T-cell (primary cell): ENCODE data around the gene HAP1. TPM values are rescaled to one million over a fixed set of nuclear protein-coding genes. Genes with fewer than 3 reads are reported as not detected.

Experiments
- ATAC-seq, 4 experiments: fragments of 200-7000 bp in 3 of 4; fragments of 150-1000 bp in 1 of 4; cut with Tn5 transposase; replicated peaks in 1 of 4; 1 replicate in 3 of 4; 2 replicates in 1 of 4; pipeline ENCODE4 v1.10.0; 2021; ENCODE audit warnings: moderate library complexity in 3 of 4, mild to moderate bottlenecking in 2 of 4, moderate number of reproducible peaks in 1 of 4
- CTCF ChIA-PET, 2 donors: fragments of 300-600 bp; sonication (Branson Sonifier 250); formaldehyde crosslinking; loops; one replicate each; lab custom pipeline; 2022; ENCODE audit warnings: antibody characterized with exemption in 2 of 2; lab: Charles Lee
- POLR2A ChIA-PET, 2 donors: fragments of 300-600 bp; sonication (Branson Sonifier 250); formaldehyde crosslinking; loops; one replicate each; lab custom pipeline; 2022; ENCODE audit warnings: antibody characterized with exemption in 2 of 2; lab: Charles Lee
- DNase-seq, 35 experiments: peaks; one replicate each; pipeline versions ENCODE4 v3.0.0 to v3.0.0-alpha.2; 2013 to 2023
- H3K27ac ChIP-seq: one replicate; pipeline ENCODE4 v1.5.1; 2013; ENCODE audit warnings: low read length
- H3K27me3 ChIP-seq, 2 experiments: replicated peaks in 1 of 2; 1 replicate in 1 of 2; 2 replicates in 1 of 2; pipeline versions ENCODE4 v1.6.1 to v1.7.0; 2013; ENCODE audit warnings: low read length in 1 of 2, mixed read lengths in 1 of 2; ENCODE audit not compliant: control insufficient read depth in 2 of 2, insufficient read depth in 2 of 2; ENCODE audit errors: extremely low read depth in 1 of 2
- H3K36me3 ChIP-seq, 2 donors: 1 replicate in 1 of 2; 2 replicates in 1 of 2; pipeline versions ENCODE4 v1.6.1 to v1.7.0; 2013; ENCODE audit warnings: low read length in 1 of 2; ENCODE audit not compliant: control insufficient read depth in 2 of 2, insufficient read depth in 1 of 2; ENCODE audit errors: extremely low read depth in 1 of 2
- H3K4me1 ChIP-seq, 2 experiments: 1 replicate in 1 of 2; 2 replicates in 1 of 2; pipeline versions ENCODE4 v1.6.1 to v1.7.0; 2013; ENCODE audit warnings: low read length in 2 of 2, mixed read lengths in 1 of 2; ENCODE audit not compliant: insufficient read depth in 2 of 2, control insufficient read depth in 1 of 2; ENCODE audit errors: extremely low read depth in 1 of 2
- H3K4me3 ChIP-seq, 2 donors: 1 replicate in 1 of 2; 2 replicates in 1 of 2; pipeline versions ENCODE4 v1.5.1 to v1.7.0; 2013; ENCODE audit warnings: mild to moderate bottlenecking in 2 of 2, low read length in 1 of 2, moderate library complexity in 1 of 2; ENCODE audit not compliant: control insufficient read depth in 1 of 2; ENCODE audit errors: extremely low read depth in 1 of 2
- H3K9me3 ChIP-seq: 2 replicates; pipeline ENCODE4 v1.7.0; 2013
- H3K27ac Mint-ChIP-seq, 2 donors: one replicate each; pipeline ENCODE4 v1.8.0; 2020 to 2021; ENCODE audit warnings: mild to moderate bottlenecking in 2 of 2, mixed read lengths in 2 of 2
- H3K27me3 Mint-ChIP-seq, 2 donors: one replicate each; pipeline ENCODE4 v1.8.0; 2021 to 2022; ENCODE audit warnings: mixed read lengths in 2 of 2
- H3K36me3 Mint-ChIP-seq: one replicate; pipeline ENCODE4 v1.8.0; 2021; ENCODE audit warnings: mixed read lengths
- H3K4me1 Mint-ChIP-seq, 3 donors: one replicate each; pipeline ENCODE4 v1.8.0; 2020 to 2022; ENCODE audit warnings: mixed read lengths in 3 of 3, mild to moderate bottlenecking in 1 of 3
- H3K4me3 Mint-ChIP-seq, 3 donors: one replicate each; pipeline ENCODE4 v1.8.0; 2020 to 2022; ENCODE audit warnings: mild to moderate bottlenecking in 3 of 3, mixed read lengths in 3 of 3, moderate library complexity in 3 of 3
- H3K9me3 Mint-ChIP-seq, 3 donors: one replicate each; pipeline ENCODE4 v1.8.0; 2020 to 2022; ENCODE audit warnings: mixed read lengths in 3 of 3
- WGBS: methylation state at CpG from one replicate; pipeline ENCODE4 v1.1.5; 2013; ENCODE audit warnings: missing lambda C conversion rate; ENCODE audit not compliant: insufficient coverage; 5-methylcytosine and 5-hydroxymethylcytosine counted together
- total RNA-seq, 35 experiments: library from RNA in 6 of 35; stranded (reverse) in 6 of 35; fragments of 120-200 nt in 1 of 35; gene quantifications; one replicate each; pipeline versions ENCODE4 v1.2.1 to v1.2.4 and lab custom pipeline; 2013 to 2026

Gene HAP1
- total RNA-seq, 5 donors from 2014 or later (not counting 1 experiment from before 2014, with no cell fraction given): 0.49 to 0.63 (median 0.53) TPM; not detected in 2

GRCh38 chr17:41772218-41772585, 37.8 kb upstream of the HAP1 start:
- no peak for ATAC-seq
- Mint-ChIP-seq H3K9me3 (no peaks in the 10 kb centered on the region), H3K27me3 (peaks cover 0 to 12% of the 10 kb centered on the region in 2 donors), H3K27ac (no peak overlapping the region), H3K4me3 (no peak overlapping the region), H3K4me1 (peaks cover 3 to 5% (median 4%) of the 10 kb centered on the region in 3 donors), H3K36me3 (no peaks in the 10 kb centered on the region)
- Histone ChIP-seq H3K27ac (no peak overlapping the region), H3K27me3 (peaks cover 0 to 37% of the 10 kb centered on the region in 2 experiments), H3K36me3 (peaks cover 0 to under 1% of the 10 kb centered on the region in 2 donors), H3K4me1 (no peaks in the 10 kb centered on the region), H3K9me3 (no peaks in the 10 kb centered on the region), H3K4me3 (no peak overlapping the region)
- ChIA-PET POLR2A (no interaction called here), CTCF (no interaction called here)
- 82% methylated on average over 4 of the region's 4 CpGs for WGBS
- DNase-seq: no peak

GRCh38 chr17:41771389-41772206, 37.2 kb upstream of the HAP1 start:
- no peaks in the 10 kb centered on the region for H3K4me1 ChIP-seq
- no peak for DNase-seq
- WGBS: 79% methylated on average over 13 of the region's 17 CpGs
- H3K27ac Mint-ChIP-seq: no peak overlapping the region
- peaks cover 3 to 5% (median 4%) of the 10 kb centered on the region in 3 donors for H3K4me1 Mint-ChIP-seq
- H3K9me3 ChIP-seq: no peaks in the 10 kb centered on the region
- H3K9me3 Mint-ChIP-seq: no peaks in the 10 kb centered on the region
- H3K4me3 Mint-ChIP-seq: no peak overlapping the region
- H3K27ac ChIP-seq: no peak overlapping the region
- POLR2A ChIA-PET: interaction anchor here in 1 of 2 donors (0.6 kb wide), 1 partner anchor 14 kb away, joined by 3 read pairs; no protein-coding TSS in a partner anchor
- CTCF ChIA-PET: no interaction called here
- H3K4me3 ChIP-seq: no peak overlapping the region
- H3K27me3 ChIP-seq: peaks cover 0 to 33% of the 10 kb centered on the region in 2 experiments
- ATAC-seq: no peak
- no peaks in the 10 kb centered on the region for H3K36me3 ChIP-seq
- no peaks in the 10 kb centered on the region for H3K36me3 Mint-ChIP-seq
- H3K27me3 Mint-ChIP-seq: peaks cover 0 to 12% of the 10 kb centered on the region in 2 donors

GRCh38 chr17:41769985-41770384, 35.5 kb upstream of the HAP1 start:
- peaks cover 3 to 5% (median 4%) of the 10 kb centered on the region in 3 donors for H3K4me1 Mint-ChIP-seq
- H3K36me3 Mint-ChIP-seq: no peaks in the 10 kb centered on the region
- no peaks in the 10 kb centered on the region for H3K36me3 ChIP-seq
- WGBS: 76% methylated on average over 3 of the region's 3 CpGs
- no peak overlapping the region for H3K4me3 ChIP-seq
- peaks cover 0 to 25% of the 10 kb centered on the region in 2 experiments for H3K27me3 ChIP-seq
- ATAC-seq: no peak
- no peaks in the 10 kb centered on the region for H3K4me1 ChIP-seq
- H3K27ac ChIP-seq: no peak overlapping the region
- H3K9me3 ChIP-seq: no peaks in the 10 kb centered on the region
- ChIA-PET CTCF (no interaction called here), POLR2A (no interaction called here)
- H3K4me3 Mint-ChIP-seq: no peak overlapping the region
- H3K27ac Mint-ChIP-seq: no peak overlapping the region
- peaks cover 0 to 4% of the 10 kb centered on the region in 2 donors for H3K27me3 Mint-ChIP-seq
- H3K9me3 Mint-ChIP-seq: no peaks in the 10 kb centered on the region
- no peak for DNase-seq

GRCh38 chr17:41769346-41769862, 35.0 kb upstream of the HAP1 start:
- 79% methylated on average over 16 of the region's 16 CpGs for WGBS
- Mint-ChIP-seq H3K27ac (no peak overlapping the region), H3K9me3 (no peaks in the 10 kb centered on the region), H3K4me3 (no peak overlapping the region), H3K36me3 (no peaks in the 10 kb centered on the region), H3K4me1 (peaks cover 3 to 5% (median 4%) of the 10 kb centered on the region in 3 donors), H3K27me3 (peaks cover 0 to 4% of the 10 kb centered on the region in 2 donors)
- ChIA-PET POLR2A (no interaction called here), CTCF (interaction anchor here in 1 of 2 donors (0.7 kb wide), 1 partner anchor 30 kb away, joined by 5 read pairs; no protein-coding TSS in a partner anchor)
- Histone ChIP-seq H3K9me3 (no peaks in the 10 kb centered on the region), H3K36me3 (peaks cover 0 to 3% of the 10 kb centered on the region in 2 donors), H3K27ac (no peak overlapping the region), H3K27me3 (peaks cover 0 to 22% of the 10 kb centered on the region in 2 experiments), H3K4me3 (no peak overlapping the region), H3K4me1 (no peaks in the 10 kb centered on the region)
- DNase-seq (no peak), ATAC-seq (no peak)

- DNase-seq (no peak), ATAC-seq (no peak)
- CTCF ChIA-PET: interaction anchor here in 1 of 2 donors (0.7 kb wide), 1 partner anchor 30 kb away, joined by 5 read pairs; no protein-coding TSS in a partner anchor
- Mint-ChIP-seq H3K9me3 (no peaks in the 10 kb centered on the region), H3K4me3 (no peak overlapping the region), H3K4me1 (peaks cover 3 to 5% (median 4%) of the 10 kb centered on the region in 3 donors), H3K27me3 (peaks cover 0 to 3% of the 10 kb centered on the region in 2 donors), H3K36me3 (no peaks in the 10 kb centered on the region), H3K27ac (no peak overlapping the region)
- Histone ChIP-seq H3K4me3 (no peak overlapping the region), H3K4me1 (no peaks in the 10 kb centered on the region), H3K27ac (no peak overlapping the region), H3K27me3 (peaks cover 0 to 24% of the 10 kb centered on the region in 2 experiments), H3K9me3 (no peaks in the 10 kb centered on the region), H3K36me3 (peaks cover 0 to 3% of the 10 kb centered on the region in 2 donors)
- POLR2A ChIA-PET: no interaction called here
- 94% methylated on average over 22 of the region's 23 CpGs for WGBS
Measured at GRCh38 chr17:41768682-41769288, 34.3 kb upstream of the HAP1 start.

GRCh38 chr17:41767324-41768042, 33.0 kb upstream of the HAP1 start:
- ATAC-seq (no peak), DNase-seq (no peak)
- Mint-ChIP-seq H3K27me3 (no peaks in the 10 kb centered on the region), H3K27ac (no peak overlapping the region), H3K9me3 (no peaks in the 10 kb centered on the region), H3K4me1 (peaks cover 3 to 5% (median 4%) of the 10 kb centered on the region in 3 donors), H3K36me3 (no peaks in the 10 kb centered on the region), H3K4me3 (no peak overlapping the region)
- 92% methylated on average over 10 of the region's 18 CpGs for WGBS
- peaks cover 0 to 15% of the 10 kb centered on the region in 2 experiments for H3K27me3 ChIP-seq
- no peak overlapping the region for H3K27ac ChIP-seq
- no peak overlapping the region for H3K4me3 ChIP-seq
- no peaks in the 10 kb centered on the region for H3K9me3 ChIP-seq
- H3K4me1 ChIP-seq: no peaks in the 10 kb centered on the region
- ChIA-PET CTCF (no interaction called here), POLR2A (interaction anchor here in 1 of 2 donors (0.7 kb wide), 1 partner anchor 93 kb away, joined by 3 read pairs; no protein-coding TSS in a partner anchor)
- peaks cover 0 to 3% of the 10 kb centered on the region in 2 donors for H3K36me3 ChIP-seq
